ENCODE measurements around the gene KCNC4. TPM values are rescaled to one million over a fixed set of nuclear protein-coding genes. Genes with fewer than 3 reads are reported as not detected.
A peak's percentile ranks its signal among the peaks of the same experiment; 100 is the strongest.

The KCNC4 gene
- total RNA-seq (2014; rRNA removed; shearing (Covaris generic)), result 0.61 and 0.99 TPM in 2 replicates

DNA sequence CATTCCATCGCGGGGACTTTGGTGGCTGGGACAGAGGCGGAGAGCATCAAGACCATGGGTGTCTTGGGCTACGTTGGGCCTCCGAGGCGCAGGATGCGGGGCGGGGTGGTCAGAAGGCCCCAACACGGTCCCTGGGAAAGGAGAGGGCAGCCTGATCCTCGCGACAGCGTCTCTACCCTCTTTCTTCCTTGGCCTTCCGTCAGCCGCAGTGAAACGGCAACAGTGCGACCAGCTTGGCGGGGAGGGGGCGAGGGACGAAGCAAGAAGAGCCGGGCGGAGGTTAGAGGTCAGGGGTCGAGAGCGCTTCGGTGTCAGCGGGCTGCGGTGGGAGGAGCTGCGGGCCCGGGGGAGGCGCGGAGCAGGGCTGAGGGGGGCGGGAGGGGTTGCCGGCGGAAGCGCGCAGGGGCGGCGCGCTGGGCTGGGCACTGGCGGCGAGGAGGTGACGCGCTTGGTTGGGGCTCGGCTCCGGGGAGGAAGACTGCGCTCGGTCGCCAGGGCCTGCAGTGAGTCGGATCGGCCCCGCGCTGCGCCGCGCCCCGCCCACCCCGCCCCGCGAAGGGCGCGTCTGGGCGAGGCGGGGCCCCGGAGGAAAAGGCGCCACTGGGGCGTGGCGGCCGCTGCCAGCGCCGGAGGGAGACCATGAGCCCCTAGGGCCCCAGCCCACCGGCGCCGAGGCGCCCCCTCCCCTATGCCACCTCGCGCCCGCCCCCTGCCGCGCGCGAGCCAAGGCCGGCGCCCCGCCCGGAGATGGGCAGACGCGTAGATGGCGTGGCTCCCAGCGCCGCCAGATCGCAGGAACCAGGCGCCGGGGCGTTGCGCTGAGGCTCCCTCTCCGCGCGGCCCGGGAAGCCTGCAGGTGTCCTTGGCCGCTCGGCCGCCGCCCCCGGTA lies at the start of gene KCNC4:
TSS of gene KCNC4 (plus strand) at position 600 of the 889 bp plus-strand sequence. CDS start 1,186 bp downstream, outside the sequence.
- Histone ChIP-seq H3K27ac (no peak within 1 kb of the TSS), H3K36me3 (no peaks in the 10 kb centered on the region), H3K4me3 (peak within 1 kb of the TSS; percentile 62), H3K4me1 (no peaks in the 10 kb centered on the region), H3K27me3 (peaks cover 11% of the 10 kb centered on the region; the same call in 1 of the 2 replicates), H3K9me3 (replicated peaks) (no peaks in the 10 kb centered on the region)
- DNase-seq, result peak; percentile 44 to 49

DNA sequence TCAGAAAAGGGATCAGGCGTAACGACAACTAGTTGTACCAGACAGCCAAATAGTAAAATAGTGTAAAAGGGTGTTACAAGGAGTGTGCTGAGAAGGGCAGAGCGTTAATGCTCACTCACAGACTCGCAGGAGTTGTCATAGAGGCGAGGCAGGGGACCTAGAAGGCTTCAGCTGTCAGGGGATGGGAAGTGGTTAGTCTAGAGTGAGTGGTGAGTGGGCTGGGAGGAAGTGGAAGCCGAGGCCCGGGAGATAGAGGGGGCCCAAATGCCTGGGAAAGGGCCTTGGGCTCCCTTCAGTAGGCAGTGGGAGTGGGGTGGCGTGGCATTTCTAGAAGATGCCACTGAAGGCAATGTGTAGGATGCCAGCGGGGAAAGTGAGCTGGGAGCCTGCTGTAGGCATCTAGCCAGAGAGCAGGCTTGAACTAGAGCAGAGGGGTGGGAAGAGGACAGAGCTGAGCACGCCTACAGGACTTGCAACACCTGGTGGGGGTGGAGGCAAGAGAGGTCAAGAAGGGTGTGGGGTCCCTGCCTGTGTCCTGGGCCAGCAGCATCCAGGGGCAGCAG lies 49.5 kb upstream of the KCNC4 start:
- Histone ChIP-seq H3K27me3 (no peaks in the 10 kb centered on the region; the same call in 1 of the 2 replicates), H3K27ac (no peak overlapping the region), H3K9me3 (replicated peaks) (no peaks in the 10 kb centered on the region; the same call in 1 of the 2 replicates), H3K4me3 (no peak overlapping the region), H3K4me1 (no peaks in the 10 kb centered on the region), H3K36me3 (no peaks in the 10 kb centered on the region)
- DNase-seq, result no peak

DNA sequence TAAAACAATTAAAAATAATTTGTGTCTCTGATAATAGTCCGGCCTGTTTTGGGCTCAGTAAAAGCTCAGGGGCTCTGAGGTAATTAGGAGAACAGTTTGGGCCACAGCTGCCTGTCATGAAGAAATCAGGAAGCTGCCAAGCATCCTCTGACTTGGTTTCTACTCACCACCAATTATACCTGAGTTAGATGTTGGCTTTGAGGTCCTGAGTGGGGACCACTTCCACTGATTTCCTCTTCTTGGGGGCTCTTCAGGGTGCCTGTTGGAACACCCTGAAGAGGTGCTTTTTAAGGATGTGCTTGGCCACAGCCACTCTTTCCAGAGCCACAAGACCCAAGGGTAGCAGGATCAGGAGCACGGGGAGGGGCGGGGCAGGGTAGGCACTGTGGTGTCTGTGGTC lies 48.9 kb upstream of the KCNC4 start:
- Histone ChIP-seq H3K4me1 (no peaks in the 10 kb centered on the region), H3K27me3 (no peaks in the 10 kb centered on the region; the same call in 1 of the 2 replicates)

DNA sequence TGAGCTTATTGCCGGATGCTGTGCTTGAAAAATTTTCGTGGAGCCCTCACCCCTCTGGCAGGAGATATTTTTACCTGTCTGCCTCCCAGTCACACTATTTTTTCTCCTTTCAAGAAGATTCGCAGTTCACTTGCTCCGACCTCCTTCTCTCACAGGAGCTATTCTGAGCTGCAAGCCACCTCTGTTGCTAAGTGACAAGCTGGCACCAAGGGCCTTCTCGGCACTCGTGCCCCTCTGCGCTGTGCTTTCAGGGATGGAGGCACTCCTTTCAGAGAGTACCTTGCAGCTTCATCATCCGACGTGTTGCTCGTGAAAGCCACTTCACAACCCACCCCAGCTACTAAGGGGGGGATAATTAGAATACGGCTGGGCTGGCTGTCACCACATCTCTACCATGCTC lies 48.3 kb upstream of the KCNC4 start:
- no peak for DNase-seq
- Histone ChIP-seq H3K9me3 (replicated peaks) (no peaks in the 10 kb centered on the region; the same call in 1 of the 2 replicates), H3K4me3 (no peak overlapping the region), H3K4me1 (no peaks in the 10 kb centered on the region), H3K27me3 (peaks cover 4% of the 10 kb centered on the region; the same call in 1 of the 2 replicates), H3K27ac (no peak overlapping the region), H3K36me3 (no peaks in the 10 kb centered on the region)

More for the DNA sequence above, 48.9 kb upstream of the KCNC4 start:
- H3K9me3 ChIP-seq (replicated peaks), result no peaks in the 10 kb centered on the region; the same call in 1 of the 2 replicates
- no peak overlapping the region for H3K4me3 ChIP-seq
- DNase-seq, result no peak
- no peaks in the 10 kb centered on the region for H3K36me3 ChIP-seq
- no peak overlapping the region for H3K27ac ChIP-seq

DNA sequence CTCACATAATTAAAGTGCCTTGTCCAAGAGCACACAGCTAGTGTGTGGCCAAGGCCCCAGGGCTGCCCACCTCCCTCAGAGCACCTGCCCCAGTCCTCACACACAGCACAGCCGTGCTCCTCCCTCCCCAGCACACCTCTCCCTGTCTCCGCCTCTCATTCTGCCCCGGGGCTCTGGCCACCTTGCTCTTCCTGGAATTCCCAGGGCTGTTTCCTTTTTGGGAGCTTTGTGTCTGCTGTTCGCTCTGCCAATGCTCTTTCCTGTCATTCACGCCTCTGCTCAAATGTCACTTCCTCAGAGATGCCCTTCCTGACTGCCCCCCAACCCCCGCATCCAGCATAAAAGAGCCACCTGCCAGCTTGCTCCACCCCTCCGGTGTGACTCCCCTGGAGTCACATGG lies 46.5 kb upstream of the KCNC4 start:
- no peak overlapping the region for H3K27ac ChIP-seq
- H3K27me3 ChIP-seq, result peaks cover 4% of the 10 kb centered on the region; the same call in 1 of the 2 replicates
- H3K4me1 ChIP-seq, result no peaks in the 10 kb centered on the region
- no peak for DNase-seq
- no peaks in the 10 kb centered on the region; the same call in 1 of the 2 replicates for H3K9me3 ChIP-seq (replicated peaks)
- no peak overlapping the region for H3K4me3 ChIP-seq
- no peaks in the 10 kb centered on the region for H3K36me3 ChIP-seq

DNA sequence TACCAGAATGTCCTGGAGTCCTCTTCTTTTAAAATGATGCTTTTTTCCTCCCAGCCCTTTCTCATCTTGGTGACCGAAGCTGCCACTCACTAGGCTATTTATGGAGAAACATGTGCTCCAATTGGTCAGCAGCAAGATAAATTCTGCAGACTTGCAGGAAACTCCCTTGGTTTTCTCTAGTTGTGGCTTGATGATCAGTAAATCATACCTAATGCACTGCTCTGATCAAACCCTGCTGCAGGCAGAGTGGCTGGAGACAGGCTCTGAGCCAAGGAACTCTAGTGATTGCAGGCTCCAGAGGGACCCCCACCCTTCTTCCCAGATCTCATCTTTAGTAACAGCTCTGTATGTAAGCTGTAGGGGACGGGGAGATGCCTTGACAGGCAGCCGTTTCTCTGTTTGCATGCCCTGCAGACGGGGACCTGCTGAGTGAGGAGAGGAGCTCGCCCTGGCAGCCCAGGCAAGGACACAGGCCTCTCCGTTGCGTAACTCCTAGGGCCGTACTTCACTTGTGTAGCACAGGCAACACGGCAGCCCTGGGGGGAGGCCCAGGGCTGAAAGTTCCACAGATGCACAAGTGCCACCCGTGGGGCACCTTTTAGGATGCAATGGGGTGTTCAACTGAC lies 45.3 kb upstream of the KCNC4 start:
- no peaks in the 10 kb centered on the region for H3K36me3 ChIP-seq
- no peak overlapping the region for H3K4me3 ChIP-seq
- no peak for DNase-seq
- H3K27ac ChIP-seq, result no peak overlapping the region
- peaks cover 7% of the 10 kb centered on the region for H3K27me3 ChIP-seq
- no peaks in the 10 kb centered on the region for H3K4me1 ChIP-seq
- H3K9me3 ChIP-seq (replicated peaks), result no peaks in the 10 kb centered on the region; the same call in 1 of the 2 replicates

DNA sequence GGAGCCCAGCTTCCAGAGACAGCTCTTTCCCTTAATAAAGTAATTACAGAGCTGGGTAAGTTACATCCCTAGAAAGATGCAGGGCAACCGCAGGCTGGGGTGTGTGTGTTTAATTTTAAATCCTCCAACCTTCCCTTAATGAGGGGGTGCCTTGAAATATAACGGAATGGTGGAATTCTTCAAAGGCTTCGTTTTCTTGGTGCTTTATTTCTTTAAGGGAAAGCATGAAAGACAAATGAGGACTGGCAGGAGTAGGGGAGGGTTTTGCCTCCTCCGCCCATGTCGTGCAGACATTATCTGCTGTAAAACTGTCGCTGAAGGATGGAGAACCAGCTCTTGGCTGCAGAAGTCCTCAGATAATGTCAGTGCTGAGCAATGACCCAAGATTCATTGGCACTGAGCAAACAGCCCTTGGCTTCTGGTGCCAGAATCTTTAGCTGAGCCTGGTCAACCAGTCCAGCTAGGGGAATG lies 44.3 kb upstream of the KCNC4 start:
- H3K36me3 ChIP-seq, result no peaks in the 10 kb centered on the region
- DNase-seq, result no peak
- H3K4me1 ChIP-seq, result no peaks in the 10 kb centered on the region
- no peak overlapping the region for H3K4me3 ChIP-seq
- H3K27ac ChIP-seq, result no peak overlapping the region
- H3K27me3 ChIP-seq, result peaks cover 8% of the 10 kb centered on the region
- H3K9me3 ChIP-seq (replicated peaks), result no peaks in the 10 kb centered on the region

DNA sequence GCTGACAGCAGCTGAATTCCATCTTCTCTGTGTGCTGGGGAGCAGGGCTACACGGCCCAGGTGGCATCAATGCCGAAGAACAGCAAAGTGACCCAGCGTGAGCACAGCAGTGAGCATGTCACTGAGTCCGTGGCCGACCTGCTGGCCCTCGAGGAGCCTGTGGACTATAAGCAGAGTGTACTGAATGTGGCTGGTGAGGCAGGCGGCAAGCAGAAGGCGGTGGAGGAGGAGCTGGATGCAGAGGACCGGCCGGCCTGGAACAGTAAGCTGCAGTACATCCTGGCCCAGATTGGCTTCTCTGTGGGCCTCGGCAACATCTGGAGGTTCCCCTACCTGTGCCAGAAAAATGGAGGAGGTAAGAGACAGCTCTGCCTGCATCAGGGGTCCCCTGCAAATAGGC lies 43.3 kb upstream of the KCNC4 start:
- Histone ChIP-seq H3K4me3 (no peak overlapping the region), H3K36me3 (no peaks in the 10 kb centered on the region), H3K4me1 (no peaks in the 10 kb centered on the region), H3K27me3 (peaks cover 8% of the 10 kb centered on the region), H3K27ac (no peak overlapping the region), H3K9me3 (replicated peaks) (no peaks in the 10 kb centered on the region)
- no peak for DNase-seq

DNA sequence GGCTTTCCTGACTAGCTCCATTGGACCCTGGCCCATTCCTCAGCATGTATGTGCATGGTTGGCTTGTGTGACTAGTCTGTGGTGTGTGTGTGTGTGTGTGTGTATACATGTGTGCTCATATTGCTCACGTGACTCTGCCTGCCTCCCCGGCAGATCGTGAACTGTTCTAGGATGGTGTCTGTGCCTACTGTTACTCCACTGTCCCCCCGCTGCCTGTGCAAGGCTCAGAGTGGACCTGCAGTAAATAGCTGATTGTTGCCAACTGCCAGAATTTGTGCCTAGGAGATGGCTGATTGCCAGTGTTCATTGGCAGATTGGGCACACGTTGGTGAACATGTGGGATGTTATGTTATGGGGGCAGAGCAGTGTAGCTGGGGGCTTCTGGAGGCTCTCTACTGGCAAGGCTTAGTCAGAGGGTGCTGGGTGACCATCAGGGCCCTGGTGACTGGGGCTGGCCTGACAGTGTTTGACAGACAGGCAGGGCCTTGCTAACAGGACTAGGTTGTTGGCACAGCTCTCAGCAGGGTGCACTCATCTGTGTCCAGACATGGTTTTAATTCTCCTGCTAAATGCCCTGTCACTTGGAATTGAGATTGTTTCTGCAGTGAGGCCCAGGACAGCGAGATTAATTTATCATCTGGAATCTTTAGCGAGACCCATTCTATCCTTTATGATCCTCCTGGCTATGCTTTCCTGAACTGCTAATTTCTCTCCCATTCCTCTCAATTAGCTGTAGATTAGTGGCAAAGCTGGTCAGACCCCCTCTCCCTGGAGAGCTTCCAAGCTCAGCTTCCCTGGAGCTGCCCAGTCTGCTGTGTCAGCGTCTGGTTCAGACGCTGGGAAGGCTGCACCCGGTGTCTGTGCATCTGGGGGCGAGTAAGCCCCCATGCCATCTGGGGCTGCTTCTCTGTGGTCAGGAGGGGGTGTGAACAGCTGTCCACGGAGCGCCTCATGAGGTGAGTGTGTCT lies 39.1 kb upstream of the KCNC4 start:
- H3K9me3 ChIP-seq (replicated peaks), result no peaks in the 10 kb centered on the region
- H3K4me3 ChIP-seq, result no peak overlapping the region
- no peak overlapping the region for H3K27ac ChIP-seq
- H3K27me3 ChIP-seq, result peaks cover 13% of the 10 kb centered on the region; the same call in 1 of the 2 replicates
- DNase-seq, result peak; percentile 19 to 20
- H3K4me1 ChIP-seq, result no peaks in the 10 kb centered on the region
- no peaks in the 10 kb centered on the region for H3K36me3 ChIP-seq

DNA sequence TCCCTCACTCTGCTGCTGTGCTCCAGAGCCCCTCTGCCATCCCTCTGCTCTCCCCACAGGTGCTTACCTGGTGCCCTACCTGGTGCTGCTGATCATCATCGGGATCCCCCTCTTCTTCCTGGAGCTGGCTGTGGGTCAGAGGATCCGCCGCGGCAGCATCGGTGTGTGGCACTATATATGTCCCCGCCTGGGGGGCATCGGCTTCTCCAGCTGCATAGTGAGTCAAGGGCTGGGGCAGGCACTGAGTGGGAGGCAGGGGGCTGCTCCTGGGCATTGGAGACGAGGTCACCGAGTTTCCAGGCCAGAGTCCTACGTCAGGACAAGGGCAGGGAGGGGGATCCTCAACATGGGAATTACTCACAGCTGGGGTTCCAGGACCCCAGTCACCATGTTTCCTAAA lies 38.1 kb upstream of the KCNC4 start:
- no peaks in the 10 kb centered on the region for H3K9me3 ChIP-seq (replicated peaks)
- no peaks in the 10 kb centered on the region for H3K36me3 ChIP-seq
- peaks cover 9% of the 10 kb centered on the region; the same call in 1 of the 2 replicates for H3K27me3 ChIP-seq
- no peak overlapping the region for H3K4me3 ChIP-seq
- DNase-seq, result no peak
- no peak overlapping the region for H3K27ac ChIP-seq
- H3K4me1 ChIP-seq, result no peaks in the 10 kb centered on the region

DNA sequence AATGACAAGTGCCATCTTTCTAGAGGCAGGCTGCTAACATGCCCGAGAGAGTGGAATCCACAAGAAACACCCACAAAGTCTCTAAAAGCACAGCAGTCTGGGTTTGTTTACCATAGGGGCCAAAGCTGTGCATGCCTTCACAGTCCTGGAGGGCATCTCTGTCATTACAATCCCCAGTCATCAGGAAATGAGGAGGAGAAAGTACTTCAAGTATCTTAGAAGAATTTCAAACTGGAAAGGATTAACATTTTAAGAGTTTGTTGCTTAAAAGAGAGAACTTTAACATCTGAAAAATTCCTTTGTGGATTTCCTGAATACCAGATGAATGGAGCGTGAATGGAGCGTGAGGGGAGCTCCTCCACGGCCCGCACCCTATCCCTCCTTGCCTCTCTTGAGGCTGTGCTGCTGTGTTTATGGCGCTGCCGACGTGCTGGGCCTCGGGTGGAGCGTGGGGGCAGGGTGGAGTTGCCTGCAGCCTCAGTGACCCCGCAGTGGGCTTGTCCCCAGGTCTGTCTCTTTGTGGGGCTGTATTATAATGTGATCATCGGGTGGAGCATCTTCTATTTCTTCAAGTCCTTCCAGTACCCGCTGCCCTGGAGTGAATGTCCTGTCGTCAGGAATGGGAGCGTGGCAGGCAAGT lies 36.5 kb upstream of the KCNC4 start:
- Histone ChIP-seq H3K27me3 (peaks cover 9% of the 10 kb centered on the region; the same call in 1 of the 2 replicates), H3K9me3 (replicated peaks) (no peaks in the 10 kb centered on the region), H3K4me1 (no peaks in the 10 kb centered on the region), H3K4me3 (no peak overlapping the region), H3K36me3 (no peaks in the 10 kb centered on the region), H3K27ac (no peak overlapping the region)
- no peak for DNase-seq

DNA sequence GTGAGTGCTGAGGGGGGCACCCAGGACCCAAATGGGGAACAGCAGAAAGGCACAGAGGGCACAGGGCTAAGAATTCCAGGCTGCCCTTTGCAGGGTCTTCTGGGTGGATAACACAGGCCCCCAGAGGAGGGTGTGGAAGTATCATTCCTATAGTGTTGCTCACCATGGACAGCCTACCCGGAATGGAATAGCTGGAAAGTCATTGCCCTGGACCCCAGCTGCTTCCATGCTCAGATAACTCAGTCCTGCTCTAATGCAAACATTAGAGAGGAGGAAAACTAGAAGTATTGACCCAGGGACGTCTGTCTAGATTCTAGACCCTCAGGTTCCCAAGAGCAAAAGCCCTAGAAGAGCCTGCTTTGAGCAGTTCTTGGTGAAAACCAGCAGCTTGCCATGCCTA lies 35.2 kb upstream of the KCNC4 start:
- Histone ChIP-seq H3K27ac (no peak overlapping the region), H3K27me3 (peaks cover 5% of the 10 kb centered on the region; the same call in 1 of the 2 replicates), H3K9me3 (replicated peaks) (no peaks in the 10 kb centered on the region), H3K4me1 (no peaks in the 10 kb centered on the region), H3K4me3 (no peak overlapping the region), H3K36me3 (no peaks in the 10 kb centered on the region)
- no peak for DNase-seq

DNA sequence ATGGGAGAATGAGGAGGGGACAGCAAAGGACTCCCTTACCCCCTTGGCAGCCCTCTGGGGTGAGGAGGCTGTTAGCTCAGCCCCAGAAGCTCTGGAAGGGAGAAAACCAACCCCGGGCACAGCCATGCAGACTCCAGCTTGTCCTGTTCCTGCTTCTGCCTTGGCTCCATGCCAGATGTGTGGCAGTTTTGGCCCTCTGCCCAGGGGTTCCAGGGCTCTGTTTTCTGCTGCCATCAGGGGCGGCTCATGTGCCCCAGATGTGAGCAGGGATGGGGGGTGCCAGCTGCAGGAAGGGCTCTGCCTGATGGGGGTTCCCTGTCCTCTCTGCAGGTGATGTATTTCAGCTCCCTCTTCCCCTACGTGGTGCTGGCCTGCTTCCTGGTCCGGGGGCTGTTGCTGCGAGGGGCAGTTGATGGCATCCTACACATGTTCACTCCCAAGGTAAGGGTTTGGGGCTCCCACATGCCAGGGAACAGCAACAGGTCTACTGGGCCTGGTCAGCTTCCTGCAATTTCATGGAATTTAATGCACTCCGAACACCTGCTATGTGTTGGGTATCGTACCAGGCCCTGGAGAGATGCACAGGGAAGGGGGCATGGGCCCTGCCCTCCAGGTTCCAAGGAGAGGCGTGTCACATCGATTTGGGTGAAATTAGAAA lies 33.7 kb upstream of the KCNC4 start:
- Histone ChIP-seq H3K36me3 (no peaks in the 10 kb centered on the region), H3K27ac (no peak overlapping the region), H3K4me3 (no peak overlapping the region), H3K4me1 (no peaks in the 10 kb centered on the region), H3K9me3 (replicated peaks) (peaks cover 3% of the 10 kb centered on the region; the same call in 1 of the 2 replicates), H3K27me3 (peaks cover 5% of the 10 kb centered on the region; the same call in 1 of the 2 replicates)
- peak; percentile 57 to 65 for DNase-seq
